ENCODE results near the gene PRCD.

Gene PRCD

DNA sequence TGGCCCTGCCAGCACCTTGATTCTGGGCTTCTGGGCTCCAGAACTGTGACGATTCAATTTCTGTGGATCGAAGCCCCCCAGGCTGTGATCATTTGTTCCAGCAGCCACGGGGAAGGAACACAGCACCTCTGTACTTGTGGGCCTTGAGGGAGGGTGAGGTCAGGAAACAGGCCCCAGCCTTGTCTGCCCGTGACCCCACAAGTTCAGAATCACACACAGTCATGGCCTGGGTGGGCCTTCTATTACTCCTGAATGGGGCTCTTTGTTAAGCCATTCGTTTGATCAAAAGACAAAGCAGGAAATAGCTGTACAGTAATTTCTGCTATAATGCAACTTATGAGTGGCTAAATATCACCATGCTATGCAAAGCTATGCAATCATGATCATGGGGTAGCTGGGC is 35.7 kb downstream of the PRCD start:
- DNase-seq, result no peak

DNA sequence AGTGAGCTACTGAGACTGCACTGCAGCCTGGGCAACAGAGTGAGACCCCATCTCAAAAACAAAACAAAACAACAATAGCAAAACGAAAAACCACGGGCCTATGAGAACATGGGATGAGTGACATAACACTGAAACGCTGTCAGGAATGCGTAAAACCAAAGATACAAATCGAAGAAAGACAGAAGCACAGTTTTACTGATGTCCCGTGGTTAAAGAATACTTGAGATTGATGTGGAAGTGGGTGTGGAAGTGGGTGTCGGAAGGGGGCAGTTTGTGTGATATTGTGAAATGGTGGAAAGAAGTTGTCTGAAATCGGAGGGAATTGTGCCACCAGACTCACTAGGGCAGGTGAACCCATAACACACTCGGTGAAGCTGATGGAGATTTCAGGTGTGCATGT is 36.3 kb downstream of the PRCD start:
- no peak for DNase-seq

DNA sequence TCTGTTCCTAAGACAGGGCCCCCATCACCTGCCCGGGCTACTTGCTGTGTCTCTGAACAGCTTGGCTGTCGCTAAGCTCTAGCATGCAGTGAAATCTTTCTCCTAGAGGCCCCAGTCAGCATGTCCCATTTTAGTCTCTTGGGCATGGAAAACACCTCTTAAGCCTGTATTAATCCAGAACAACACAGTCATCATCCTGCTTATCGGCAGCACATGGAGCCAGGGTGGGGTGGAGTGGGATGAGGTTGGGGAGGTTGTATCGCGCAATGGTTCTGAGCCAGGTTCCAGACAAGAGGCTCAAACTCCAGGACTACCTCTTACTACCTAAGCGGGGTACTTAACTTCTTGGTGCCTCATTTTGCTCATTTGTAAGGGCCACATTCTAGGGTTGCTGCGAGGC is 38.0 kb downstream of the PRCD start:
- no peak for DNase-seq

DNA sequence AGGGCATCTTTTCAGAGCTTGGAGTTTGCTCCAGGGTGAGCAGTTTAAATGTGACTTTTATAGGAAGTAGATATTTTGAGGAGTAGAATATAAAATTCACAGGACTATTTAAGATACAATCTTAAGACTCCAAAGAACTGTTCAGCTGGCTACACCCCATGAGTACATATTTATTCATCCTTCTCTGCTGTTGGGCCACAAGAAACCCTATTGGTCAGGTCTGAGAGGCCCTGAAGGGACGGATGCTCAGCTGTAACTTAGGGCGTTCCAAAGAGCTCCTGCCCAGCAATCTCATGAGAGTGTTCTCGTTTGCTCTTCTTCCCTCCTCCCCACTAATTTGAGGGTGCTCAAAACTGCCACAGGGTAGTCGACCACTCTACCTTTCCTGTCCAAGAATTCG is 38.5 kb downstream of the PRCD start:
- no peak for DNase-seq

DNA sequence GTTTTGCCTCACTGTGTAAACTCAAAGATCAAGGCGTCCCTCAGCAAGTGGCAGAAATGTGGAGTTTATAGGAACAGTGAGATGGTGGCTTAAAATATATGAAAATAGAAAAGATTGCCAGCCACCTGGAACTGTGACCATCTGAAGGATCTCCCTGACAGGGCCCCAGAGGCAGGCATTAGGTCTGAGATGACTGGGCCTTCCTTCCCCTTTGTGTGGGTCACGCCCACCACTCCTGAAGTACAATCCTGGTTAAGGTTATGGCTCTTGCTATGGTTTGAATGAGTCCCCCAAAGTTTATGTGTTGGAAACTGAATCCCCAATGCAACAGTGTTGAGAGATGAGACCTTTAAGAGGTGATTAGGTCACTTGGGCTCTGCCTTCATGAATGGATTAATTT is 39.4 kb downstream of the PRCD start:
- DNase-seq, result no peak

DNA sequence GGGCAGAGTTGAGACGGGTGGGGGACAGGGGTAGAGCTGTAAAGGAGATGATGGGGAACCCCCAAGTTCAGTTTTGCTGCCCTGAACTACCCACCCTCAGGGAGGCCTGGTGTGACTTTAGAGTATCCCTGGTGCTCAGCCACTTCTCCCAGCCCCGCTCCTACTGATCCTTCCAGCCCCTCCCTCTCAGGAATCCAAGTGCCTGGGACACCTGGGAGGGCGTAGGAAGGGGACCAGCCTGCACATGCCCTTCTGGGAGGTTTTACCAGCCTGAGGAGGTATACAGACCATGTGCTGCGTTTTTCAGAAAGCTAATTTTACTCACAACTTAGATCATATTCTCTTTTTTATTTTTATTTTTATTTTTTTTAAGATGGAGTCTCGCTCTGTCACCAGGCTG is 41.7 kb downstream of the PRCD start:
- DNase-seq, result no peak

DNA sequence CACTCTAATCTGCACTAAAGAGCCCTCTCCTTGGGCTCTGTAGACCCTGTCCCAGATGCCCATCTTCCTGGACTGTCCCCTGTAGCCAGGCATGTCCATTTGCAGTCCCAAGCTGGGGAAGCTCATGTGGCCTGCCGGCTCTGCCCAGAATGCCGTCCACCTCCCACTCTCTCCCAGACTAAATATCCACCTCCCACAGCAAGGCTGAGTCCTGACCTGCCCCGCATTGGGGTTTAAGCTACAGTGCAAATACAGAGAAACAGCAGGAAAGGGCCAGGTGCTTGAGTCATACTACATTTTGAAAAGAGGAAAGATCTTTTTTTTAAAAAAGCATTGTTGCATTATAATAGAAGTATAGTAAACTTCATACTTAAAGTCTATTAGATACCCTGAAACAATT is 42.8 kb downstream of the PRCD start:
- DNase-seq, result no peak

DNA sequence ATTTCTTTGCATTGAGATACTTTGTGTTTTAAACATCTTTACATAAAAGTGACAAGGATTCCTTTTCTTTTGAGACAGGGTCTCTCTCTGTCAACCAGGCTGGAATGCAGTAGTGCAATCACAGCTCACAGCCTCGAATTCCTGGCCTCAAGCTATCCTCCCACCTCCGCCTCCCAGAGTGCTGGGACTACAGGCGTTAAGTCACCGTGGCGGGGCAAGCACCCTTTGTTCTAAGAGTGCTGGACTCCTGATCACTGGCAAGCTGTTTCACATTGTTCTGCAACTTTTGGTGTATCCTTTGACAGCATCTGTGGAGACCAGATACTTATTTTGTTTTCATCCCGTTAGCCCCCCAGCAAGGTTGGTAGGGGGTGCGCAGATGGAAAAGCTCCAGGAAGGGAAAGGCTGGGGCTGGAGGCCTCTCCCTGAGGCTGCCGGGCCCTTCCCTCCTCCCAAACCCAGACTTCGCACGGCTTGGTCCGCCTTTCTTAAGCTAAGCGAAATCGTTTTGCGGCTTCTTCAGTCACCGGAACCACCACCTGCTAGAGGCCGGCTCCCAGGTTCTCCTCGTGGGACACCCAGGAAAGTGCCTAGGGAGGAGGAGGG is 44.7 kb downstream of the PRCD start:
- DNase-seq, result no peak

DNA sequence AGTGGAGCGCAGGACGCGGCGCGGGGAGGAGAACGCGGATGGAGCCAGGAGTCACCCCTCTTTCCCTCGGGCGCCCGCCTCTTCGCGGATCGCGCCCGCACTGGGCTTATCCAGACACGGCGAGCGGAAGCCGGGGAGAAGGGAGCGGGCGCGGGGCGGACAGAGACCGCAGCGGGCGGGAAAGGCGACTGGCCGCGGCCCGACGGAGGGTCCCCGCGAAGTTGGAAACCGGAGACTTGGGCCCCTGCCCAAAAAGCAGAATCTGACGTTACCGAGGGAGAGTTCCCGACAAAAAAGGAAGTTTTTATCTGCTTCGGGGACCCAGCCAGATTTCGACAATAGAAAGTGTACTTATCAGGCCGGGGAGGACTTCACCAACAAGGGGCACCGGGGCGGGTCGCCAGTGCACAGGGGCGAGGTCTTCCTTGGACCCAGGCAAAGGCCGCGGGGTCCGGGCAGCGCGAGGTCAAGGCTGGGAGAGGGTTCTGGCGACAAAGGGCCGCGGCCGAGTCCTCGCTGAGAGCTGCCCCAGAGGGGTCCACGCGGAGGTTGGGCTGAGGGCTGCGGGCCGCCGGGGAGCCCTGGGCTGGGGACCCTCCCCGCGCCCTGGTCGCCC is 45.3 kb downstream of the PRCD start:
- DNase-seq, result no peak

DNA sequence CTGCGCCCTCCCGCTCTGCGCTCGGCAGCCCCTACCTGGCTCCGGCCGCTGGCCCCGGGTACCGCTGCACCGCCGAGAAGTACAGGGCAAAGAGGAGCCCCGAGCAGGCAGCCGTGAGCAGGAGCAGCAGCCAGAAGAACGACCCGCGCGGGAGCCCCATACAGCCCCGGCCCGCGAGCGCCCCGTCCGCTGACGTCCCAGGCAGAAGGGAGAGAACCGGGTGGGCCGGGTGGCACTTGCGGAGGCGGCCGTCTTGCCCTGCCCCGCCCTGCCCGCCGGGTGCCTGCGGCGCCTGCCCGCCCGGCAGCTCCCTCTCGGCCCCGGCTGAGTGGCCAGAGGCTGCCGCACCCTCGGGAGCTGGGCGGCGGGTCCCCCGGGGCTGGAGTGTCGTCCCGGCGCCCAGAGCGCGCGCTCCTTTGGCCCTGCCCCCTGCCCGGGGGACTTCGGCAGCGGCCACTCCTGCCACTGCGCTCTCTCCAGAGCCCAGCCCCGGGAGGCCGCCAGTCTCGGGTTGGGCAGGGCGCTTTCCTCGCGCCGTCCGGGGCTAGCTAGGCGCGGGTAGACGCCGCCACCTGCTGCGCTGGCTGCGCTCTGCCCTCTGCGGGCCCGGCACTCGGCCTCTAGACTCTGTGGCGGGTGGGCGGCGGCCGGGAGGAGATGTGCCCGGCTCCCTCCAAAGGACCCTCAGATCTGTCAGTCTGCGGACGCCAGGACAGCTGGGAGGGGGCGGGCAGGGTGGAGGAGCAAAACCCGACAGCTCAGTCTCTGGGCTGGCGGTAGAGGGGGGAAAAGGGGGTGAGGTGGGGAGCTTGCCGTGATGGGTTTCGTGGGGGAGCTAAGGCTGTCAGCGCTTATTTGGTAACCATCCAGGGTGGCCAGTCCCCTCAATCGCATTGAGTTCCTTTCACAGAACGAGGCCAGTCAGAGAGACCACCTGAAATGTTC is 46.1 kb downstream of the PRCD start, which contains the start of gene ST6GALNAC2:
TSS of gene ST6GALNAC2 (minus strand) at position 212 of the 945 bp plus-strand sequence. CDS start at position 160, 52 bp downstream.
- peak; percentile 32 to 71 for DNase-seq

DNA sequence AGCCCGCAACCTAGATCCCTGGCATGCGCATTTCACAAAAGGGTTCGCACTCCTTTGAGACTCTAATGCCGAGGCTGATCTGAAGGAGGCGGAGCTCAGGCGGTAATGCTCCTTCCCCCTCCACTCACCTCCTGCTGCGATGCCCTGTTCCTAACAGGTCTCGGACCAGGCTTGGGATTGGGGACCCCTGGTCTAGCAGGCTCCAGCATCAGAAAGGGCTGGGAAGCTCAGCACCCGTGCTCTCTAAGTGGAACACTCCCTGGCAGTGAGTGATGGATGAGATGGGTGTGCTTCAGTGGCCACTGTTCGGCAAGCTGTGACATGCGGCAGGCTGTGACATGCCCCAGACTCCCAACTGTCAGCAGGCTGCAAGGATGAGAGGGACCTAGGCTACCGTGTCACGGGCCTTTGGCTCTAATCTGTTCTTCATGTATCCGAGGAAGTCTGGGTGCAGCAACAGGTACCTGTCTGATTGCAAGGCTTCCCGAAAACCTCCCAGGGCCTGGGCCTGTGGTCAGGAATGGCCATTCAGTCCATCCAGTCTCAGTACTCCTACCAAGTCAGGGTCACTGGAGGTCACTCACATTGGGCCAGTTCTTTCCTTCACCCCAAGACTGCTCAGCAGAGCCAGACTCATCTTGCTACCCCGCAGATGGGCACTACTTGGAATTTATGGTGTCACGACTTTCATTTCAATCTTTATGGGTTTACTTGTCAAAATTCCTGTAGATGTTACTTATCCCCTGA is 47.1 kb downstream of the PRCD start:
- DNase-seq, result peak; percentile 69 to 79

DNA sequence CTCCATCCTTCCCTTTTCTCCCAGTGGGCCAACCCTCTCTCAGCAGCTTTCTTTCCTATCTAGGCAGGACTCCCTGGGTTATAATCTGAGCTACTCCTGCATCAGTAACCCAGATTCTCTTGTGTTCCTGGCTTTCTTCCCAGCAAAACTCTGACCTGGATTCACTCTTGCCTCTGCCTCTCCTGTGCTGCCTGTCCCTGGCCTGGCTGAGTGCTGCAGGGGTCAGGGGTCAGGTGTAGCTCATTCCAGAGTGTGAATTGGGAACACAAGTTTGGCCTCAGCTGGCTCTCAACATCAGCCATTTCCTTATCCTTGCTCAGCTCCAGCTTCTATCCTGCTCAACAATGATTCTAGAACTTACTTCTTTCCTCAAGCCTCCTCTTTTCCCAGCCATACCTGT is 48.3 kb downstream of the PRCD start:
- DNase-seq, result no peak

DNA sequence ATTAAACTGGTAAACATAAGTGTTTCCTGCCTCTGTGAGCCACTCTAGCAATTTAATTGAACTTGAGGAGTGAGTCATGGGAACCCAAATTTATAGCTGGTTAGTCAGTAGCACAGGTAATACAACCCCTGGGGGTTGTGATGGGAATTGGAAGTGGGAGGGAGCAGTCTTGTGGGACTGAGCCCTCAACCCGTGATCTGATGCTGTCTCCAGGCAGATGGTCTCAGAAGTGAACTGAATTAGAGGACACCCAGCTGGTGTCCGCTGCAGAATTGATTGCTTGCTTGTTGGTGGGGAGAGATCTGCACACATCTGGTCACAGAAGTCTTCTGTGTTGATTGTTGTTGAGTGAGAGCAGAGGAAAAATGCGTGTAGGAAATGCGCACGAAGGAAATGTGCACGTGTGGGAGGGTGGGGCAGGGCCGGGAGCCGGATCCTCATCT is 53.6 kb downstream of the PRCD start:
- peak; percentile 52 to 63 for DNase-seq

DNA sequence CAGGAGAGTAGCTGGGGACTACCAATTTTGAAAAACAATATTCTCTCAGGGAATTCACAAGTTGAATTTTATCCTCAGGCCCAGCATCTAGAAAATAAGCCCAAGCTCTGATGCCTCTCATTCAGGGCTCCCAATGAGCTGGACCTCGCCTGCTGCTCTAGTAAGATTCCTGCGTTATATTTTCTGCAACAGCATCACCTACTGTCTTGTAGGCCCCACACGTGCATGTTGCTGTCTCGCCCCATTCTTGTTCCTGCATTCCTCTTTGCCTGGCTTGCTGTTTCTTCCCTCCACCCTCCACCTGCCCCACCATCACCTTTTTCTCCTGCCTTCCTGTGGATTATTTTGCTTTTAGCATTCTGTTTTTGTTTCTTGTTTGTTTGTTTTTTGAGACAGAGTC is 54.1 kb downstream of the PRCD start:
- peak in 1 of 2 experiments; percentile 20 for DNase-seq

DNA sequence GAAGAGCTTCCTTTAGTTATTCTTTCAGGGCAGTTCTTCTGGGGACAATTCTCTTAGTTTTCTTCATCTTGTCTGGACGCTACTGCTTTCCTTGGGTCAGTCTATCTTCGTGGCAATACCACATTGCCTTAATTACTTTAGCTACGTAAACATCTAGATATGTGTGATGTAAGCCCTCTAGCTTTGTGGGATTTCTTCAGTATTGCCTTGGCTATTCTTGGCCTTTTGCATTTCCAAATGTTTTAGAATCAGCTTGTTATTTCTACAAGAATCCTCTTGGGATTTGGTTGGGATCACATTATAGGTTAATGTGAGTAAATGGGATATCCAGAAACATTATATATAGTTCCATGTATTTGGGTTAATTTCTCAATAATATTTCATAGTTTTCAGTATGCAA is 54.8 kb downstream of the PRCD start:
- no peak for DNase-seq
